HG02943 (cell line): Measurements from ENCODE around the gene EIF3A.
"Not testable (repeated sequence)": the region's sequence is repeated elsewhere in the genome, so short reads cannot be mapped to it uniquely, and the experiment has no call there.

Experiments
- ATAC-seq: cut with Tn5 transposase; IDR thresholded peaks from one replicate; pipeline ENCODE4 v1.9.1; 2021; ENCODE audit warnings: mild to moderate bottlenecking, low read depth, moderate library complexity; ENCODE audit not compliant: unreplicated experiment

EIF3A gene

GRCh38 chr10:119051775-119052174 lies 28.8 kb downstream of the EIF3A start:
- no peak for ATAC-seq

DNA sequence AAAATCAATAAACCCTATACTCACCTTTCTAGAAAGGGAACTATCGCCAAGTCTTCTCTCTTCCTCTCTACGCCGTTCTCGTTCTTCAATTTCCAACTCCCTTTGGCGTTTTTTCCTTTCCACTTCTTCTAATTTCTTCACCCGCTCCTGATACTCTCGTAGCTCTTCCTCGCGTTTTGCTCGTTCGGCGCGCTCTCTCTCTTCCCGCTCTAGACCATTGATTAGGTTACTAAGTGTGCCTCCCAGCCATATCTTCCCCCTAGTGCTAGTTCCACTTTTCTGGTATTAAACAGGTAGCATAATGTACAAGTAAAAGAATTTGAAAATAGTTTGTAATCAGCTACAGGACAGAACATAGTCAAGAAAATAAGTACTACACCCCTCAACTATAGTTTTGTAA lies 30.8 kb downstream of the EIF3A start:
- ATAC-seq: no peak

GRCh38 chr10:119049361-119049760 lies 31.3 kb downstream of the EIF3A start:
- ATAC-seq: no peak

GRCh38 chr10:119045561-119045960 lies 35.1 kb downstream of the EIF3A start:
- ATAC-seq: no peak

DNA sequence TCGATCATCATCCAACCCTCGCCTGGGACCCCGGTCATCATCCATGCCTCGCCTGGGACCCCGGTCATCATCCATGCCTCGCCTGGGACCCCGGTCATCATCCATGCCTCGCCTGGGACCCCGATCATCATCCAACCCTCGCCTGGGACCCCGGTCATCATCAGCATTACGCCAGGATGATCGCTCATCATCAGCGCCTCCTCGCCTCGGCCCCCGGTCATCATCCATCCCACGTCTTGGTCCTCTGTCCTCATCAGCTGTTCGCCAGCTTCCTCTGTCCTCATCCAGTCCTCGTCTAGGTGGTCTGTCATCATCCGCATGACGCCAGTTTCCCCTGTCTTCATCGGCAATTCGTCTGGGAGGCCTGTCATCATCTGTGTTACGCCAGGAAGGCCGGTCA lies 38.4 kb downstream of the EIF3A start:
- no peak for ATAC-seq

- no peak for ATAC-seq
Measured at GRCh38 chr10:119041326-119041725, 39.3 kb downstream of the EIF3A start.

- ATAC-seq: no peak
Measured at GRCh38 chr10:119039161-119039560, 41.5 kb downstream of the EIF3A start.

GRCh38 chr10:119031496-119032059 lies 49.0 kb downstream of the EIF3A start:
- ATAC-seq: no peak

DNA sequence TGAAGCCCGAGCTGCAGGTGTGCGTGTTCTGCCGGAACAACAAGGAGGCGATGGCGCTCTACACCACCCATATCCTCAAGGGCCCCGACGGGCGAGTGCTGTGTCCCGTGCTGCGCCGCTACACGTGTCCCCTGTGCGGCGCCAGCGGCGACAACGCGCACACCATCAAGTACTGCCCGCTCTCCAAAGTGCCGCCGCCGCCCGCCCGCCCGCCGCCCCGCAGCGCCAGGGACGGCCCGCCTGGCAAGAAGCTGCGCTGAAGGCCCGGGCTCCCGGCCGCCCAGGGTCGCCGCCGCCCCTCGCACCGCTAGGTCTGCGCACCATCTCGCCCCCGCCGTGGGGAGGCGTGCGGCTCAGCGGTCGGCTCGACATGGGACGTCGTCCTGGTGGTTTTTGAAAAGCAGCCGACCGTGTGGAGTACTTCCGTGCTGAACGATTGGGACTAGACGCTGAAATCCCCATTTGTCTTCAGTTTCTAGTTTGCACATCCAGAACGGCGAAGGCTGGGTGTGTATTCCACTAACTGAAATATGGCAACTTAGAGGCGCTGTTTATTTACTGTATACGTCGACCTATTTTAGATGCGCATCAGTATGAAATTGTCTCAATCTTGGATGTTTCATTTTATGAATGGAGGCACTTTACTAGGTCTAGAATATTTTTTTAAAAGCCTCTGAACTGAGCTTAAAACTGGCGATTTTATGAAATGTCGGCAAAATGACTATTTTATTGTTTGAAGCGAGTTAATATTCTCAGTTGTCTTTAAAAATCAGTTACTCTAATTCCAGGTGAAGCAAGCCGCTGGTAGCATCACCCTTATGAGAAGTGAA lies 50.0 kb downstream of the EIF3A start:
- ATAC-seq: peak; percentile 43

DNA sequence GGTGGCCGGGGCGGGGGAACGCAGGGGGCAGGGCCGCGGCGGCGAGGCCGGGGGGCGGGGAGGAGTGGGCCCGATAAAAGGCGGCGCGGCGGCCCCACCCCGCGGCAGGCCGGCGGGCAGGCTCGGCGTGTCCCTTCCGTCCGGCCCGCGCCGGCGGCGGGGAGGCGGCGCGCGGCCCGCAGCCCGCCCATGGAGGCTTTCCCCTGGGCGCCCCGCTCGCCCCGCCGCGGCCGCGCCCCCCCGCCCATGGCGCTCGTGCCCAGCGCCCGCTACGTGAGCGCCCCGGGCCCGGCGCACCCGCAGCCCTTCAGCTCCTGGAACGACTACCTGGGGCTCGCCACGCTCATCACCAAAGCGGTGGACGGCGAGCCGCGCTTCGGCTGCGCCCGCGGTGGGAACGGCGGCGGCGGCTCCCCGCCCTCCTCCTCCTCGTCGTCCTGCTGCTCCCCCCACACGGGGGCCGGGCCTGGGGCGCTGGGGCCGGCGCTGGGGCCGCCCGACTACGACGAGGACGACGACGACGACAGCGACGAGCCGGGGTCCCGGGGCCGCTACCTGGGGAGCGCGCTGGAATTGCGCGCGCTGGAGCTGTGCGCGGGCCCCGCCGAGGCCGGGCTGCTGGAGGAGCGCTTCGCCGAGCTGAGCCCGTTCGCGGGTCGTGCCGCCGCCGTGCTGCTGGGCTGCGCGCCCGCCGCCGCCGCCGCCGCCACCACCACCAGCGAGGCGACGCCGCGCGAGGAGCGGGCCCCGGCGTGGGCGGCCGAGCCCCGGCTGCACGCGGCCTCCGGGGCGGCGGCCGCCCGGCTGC lies 50.8 kb downstream of the EIF3A start, which contains the start of gene NANOS1:
NANOS1 (plus strand) TSS at position 102 of the 808 bp plus-strand sequence; CDS start at position 190, 88 bp downstream.
- ATAC-seq: peak; percentile 25

- ATAC-seq: peak; percentile 54
Measured at GRCh38 chr10:119028900-119029612, 51.6 kb downstream of the EIF3A start.

GRCh38 chr10:119028445-119028899 lies 52.1 kb downstream of the EIF3A start:
- ATAC-seq: not testable (repeated sequence)

GRCh38 chr10:119026301-119027110 lies 54.1 kb downstream of the EIF3A start:
- no peak for ATAC-seq

DNA sequence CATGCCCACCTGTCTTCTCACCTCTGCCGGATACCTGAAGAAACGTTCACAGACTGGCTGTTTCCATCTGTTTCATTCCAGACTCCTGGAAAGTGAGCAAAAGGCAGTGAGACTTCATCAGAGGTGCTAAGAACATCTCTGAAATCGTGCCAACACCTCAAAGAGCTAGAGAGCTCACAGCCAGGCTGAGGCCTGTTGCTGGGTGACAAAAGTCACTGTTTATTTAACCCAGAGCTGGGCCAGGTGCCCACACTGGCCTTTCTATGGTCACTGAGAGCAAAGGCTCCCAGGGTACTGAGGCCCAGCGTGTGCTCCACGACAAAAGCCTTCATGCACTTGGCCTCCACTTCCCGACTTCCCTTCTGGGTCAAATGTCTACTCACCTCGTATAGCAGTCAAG lies 54.8 kb downstream of the EIF3A start:
- ATAC-seq: no peak

DNA sequence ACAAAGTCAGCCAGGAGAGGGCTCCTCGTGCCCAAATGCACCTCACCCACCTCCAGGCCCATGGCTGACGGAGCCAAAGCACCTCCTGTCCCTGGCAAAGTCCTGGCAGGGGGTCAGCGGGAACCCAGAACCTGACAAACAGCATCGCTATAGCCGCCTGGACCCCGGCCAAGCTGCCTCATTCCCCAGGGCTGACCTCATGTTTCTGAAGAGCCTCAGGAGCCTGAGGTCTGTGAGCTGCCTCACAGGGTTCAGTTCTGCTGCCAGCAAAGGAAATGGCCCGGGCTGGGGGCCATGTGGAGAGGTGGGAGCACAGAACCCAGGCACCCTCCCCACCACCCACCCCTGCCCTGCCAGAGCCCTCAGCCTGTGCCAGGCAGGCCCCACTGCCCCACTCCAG lies 55.3 kb downstream of the EIF3A start:
- ATAC-seq: no peak

- ATAC-seq: no peak
Measured at GRCh38 chr10:119024882-119025281, 55.7 kb downstream of the EIF3A start.

GRCh38 chr10:119023553-119023868 lies 57.1 kb downstream of the EIF3A start:
- ATAC-seq: no peak

DNA sequence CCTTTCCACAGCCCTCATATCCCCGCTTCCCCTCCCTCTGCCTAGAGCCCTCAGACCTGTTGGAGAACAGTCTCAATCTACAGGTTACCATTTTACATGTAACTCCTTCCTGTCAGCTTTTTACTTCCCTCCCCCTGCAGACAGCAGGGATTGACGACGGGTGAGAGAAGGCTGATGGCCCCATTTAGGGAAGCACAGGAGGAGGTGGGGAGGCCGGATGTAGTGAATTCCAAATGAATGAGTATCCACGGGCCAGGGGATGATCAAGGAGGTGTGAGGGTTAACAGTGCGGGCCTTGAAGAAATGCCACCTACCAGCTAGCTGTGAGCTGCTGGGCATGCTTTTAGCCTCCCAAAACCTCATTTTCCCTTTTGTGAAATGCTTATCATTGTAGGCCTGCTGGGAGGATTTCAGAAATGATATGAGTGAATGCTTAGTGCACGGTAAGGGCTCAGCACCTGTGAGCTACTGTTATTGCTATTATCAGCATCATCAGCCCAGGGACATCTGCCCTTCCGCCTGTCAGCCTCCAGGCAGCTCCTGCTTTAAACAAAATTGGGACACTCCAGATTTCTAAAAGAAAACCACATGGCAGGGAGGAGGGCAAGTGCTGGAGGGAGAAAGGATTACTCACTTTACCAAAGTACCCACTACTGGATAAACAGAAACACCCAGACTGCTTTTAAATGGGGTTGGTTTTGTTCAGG lies 57.6 kb downstream of the EIF3A start:
- no peak for ATAC-seq

GRCh38 chr10:119020627-119020946 lies 60.0 kb downstream of the EIF3A start:
- ATAC-seq: no peak
